Progenitor cell of endocrine pancreas (in vitro differentiated cells): ENCODE data around the gene HEATR5A. TPM values are rescaled to one million over a fixed set of nuclear protein-coding genes. Genes with fewer than 3 reads are reported as not detected.

ENCODE experiments used
- DNase-seq: peaks from one replicate; pipeline ENCODE4 v3.0.0; 2021; ENCODE audit warnings: low spot score; ENCODE audit not compliant: unreplicated experiment
- H3K27ac Mint-ChIP-seq: 2 replicates; pipeline ENCODE4 v1.8.0; 2021; ENCODE audit warnings: mild to moderate bottlenecking, moderate library complexity, mixed read lengths
- H3K27me3 Mint-ChIP-seq: 2 replicates; pipeline ENCODE4 v1.8.0; 2021; ENCODE audit warnings: mixed read lengths
- H3K36me3 Mint-ChIP-seq: 2 replicates; pipeline ENCODE4 v1.8.0; 2022; ENCODE audit warnings: mixed read lengths; ENCODE audit not compliant: insufficient read depth
- H3K4me1 Mint-ChIP-seq: 2 replicates; pipeline ENCODE4 v1.8.0; 2021; ENCODE audit warnings: low read depth, mixed read lengths
- H3K4me3 Mint-ChIP-seq: 2 replicates; pipeline ENCODE4 v1.8.0; 2021; ENCODE audit warnings: low read depth, mild to moderate bottlenecking, moderate library complexity, mixed read lengths
- H3K9me3 Mint-ChIP-seq: 2 replicates; pipeline ENCODE4 v1.8.0; 2021; ENCODE audit warnings: low read depth, mixed read lengths
- CTCF ChIP-seq: fragments of 200-600 bp; sonication (generic); IDR thresholded peaks from one replicate; pipeline ENCODE4 v1.5.0; 2021; ENCODE audit warnings: antibody characterized with exemption, mild to moderate bottlenecking; ENCODE audit not compliant: unreplicated experiment
- total RNA-seq: library from RNA; stranded (reverse); gene quantifications from 2 replicates; pipeline ENCODE4 v1.2.1, GENCODE V29; 2021

The HEATR5A gene
- total RNA-seq, 1 donor from 2014 or later: 28.3 TPM

GRCh38 chr14:31405106-31405505, 15.2 kb downstream of the HEATR5A start:
- no peaks in the 10 kb centered on the region for H3K9me3 Mint-ChIP-seq
- H3K27ac Mint-ChIP-seq: no peak overlapping the region
- peaks cover 4% of the 10 kb centered on the region for H3K36me3 Mint-ChIP-seq
- H3K4me3 Mint-ChIP-seq: no peak overlapping the region
- TF ChIP-seq CTCF: no peak
- H3K27me3 Mint-ChIP-seq: no peaks in the 10 kb centered on the region
- H3K4me1 Mint-ChIP-seq: peaks cover 10% of the 10 kb centered on the region
- DNase-seq: no peak

- peaks cover 9% of the 10 kb centered on the region for H3K36me3 Mint-ChIP-seq
- H3K9me3 Mint-ChIP-seq: no peaks in the 10 kb centered on the region
- DNase-seq: no peak
- peaks cover 10% of the 10 kb centered on the region for H3K4me1 Mint-ChIP-seq
- no peak overlapping the region for H3K27ac Mint-ChIP-seq
- no peaks in the 10 kb centered on the region for H3K27me3 Mint-ChIP-seq
- H3K4me3 Mint-ChIP-seq: no peak overlapping the region
- TF ChIP-seq CTCF: no peak
Observed at GRCh38 chr14:31403707-31404106, 16.6 kb downstream of the HEATR5A start.

- no peak overlapping the region for H3K4me3 Mint-ChIP-seq
- no peak overlapping the region for H3K27ac Mint-ChIP-seq
- H3K27me3 Mint-ChIP-seq: no peaks in the 10 kb centered on the region
- peaks cover 9% of the 10 kb centered on the region for H3K36me3 Mint-ChIP-seq
- H3K9me3 Mint-ChIP-seq: no peaks in the 10 kb centered on the region
- DNase-seq: no peak
- peaks cover 10% of the 10 kb centered on the region for H3K4me1 Mint-ChIP-seq
- TF ChIP-seq CTCF: no peak
Observed at GRCh38 chr14:31402764-31403439, 17.4 kb downstream of the HEATR5A start.

- H3K4me3 Mint-ChIP-seq: no peak overlapping the region
- no peak overlapping the region for H3K27ac Mint-ChIP-seq
- no peak for DNase-seq
- peaks cover 10% of the 10 kb centered on the region for H3K4me1 Mint-ChIP-seq
- no peak for TF ChIP-seq CTCF
- H3K27me3 Mint-ChIP-seq: no peaks in the 10 kb centered on the region
- peaks cover 10% of the 10 kb centered on the region for H3K36me3 Mint-ChIP-seq
- no peaks in the 10 kb centered on the region for H3K9me3 Mint-ChIP-seq
Observed at GRCh38 chr14:31401369-31401932, 18.9 kb downstream of the HEATR5A start.

- peaks cover 2% of the 10 kb centered on the region for H3K4me1 Mint-ChIP-seq
- TF ChIP-seq CTCF: no peak
- H3K4me3 Mint-ChIP-seq: no peak overlapping the region
- H3K27me3 Mint-ChIP-seq: no peaks in the 10 kb centered on the region
- no peak for DNase-seq
- H3K9me3 Mint-ChIP-seq: no peaks in the 10 kb centered on the region
- H3K36me3 Mint-ChIP-seq: peaks cover 12% of the 10 kb centered on the region
- no peak overlapping the region for H3K27ac Mint-ChIP-seq
Observed at GRCh38 chr14:31400031-31400638, 20.2 kb downstream of the HEATR5A start.
